ENCODE data around the gene ATP6V1G3.
"Not testable (repeated sequence)": the region's sequence is repeated elsewhere in the genome, so short reads cannot be mapped to it uniquely, and the experiment has no call there.

ATP6V1G3 gene

DNA sequence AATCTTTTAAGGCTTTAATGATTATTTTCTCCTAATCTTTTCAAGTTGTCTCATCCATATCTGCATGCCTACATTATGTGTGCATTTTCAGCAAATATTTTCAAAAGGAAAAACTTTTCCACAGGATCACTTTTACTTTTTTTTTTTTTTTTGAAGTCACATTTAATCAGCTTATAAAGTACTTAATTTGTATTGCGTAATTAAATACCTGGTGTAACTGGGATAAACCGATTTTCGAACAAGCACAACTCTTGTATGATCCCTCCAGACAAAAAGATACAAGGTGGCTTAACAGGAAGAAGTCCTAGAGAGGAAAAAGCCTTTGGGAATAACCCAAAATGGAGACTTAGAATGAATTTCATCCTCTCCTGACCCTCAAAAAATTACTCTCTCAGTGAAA is 1.3 kb upstream of the ATP6V1G3 start:
- DNase-seq = no peak

DNA sequence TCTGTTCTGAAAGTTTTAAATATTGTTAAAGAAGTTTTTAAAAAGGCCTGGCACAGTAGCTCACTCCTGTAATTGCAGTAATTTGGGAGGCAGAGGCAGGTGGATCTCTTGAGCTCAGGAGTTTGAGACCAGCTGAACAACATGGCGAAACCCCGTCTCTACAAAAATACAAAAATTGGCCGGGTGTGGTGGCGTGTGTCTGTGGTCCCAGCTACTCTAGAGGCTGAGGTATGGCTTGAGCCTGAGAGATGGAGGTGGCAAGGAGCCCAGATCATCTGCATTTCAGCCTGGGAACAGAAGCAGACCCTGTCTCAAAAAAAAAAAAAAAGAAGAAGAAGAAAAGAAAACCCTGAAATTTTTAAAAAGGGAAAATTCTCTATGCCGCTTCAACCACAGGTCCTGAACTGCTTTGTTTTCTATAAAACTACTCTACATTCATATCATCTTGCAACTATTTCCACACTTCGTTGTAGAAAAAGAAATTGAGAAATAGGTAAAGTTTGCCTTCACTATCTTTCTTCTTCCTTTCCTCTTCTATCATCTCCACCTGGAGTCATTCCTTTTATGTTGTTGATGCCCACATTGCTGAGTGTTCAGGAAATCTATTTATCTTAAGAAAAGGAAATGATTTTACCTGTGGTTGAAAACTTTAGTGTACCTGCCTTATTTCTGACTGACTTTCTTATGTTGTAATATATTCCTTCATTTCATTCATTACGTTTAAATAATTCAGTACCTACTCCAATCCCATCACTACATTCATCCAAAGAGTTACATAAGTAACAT is 1.7 kb downstream of the ATP6V1G3 start:
- DNase-seq = no peak

DNA sequence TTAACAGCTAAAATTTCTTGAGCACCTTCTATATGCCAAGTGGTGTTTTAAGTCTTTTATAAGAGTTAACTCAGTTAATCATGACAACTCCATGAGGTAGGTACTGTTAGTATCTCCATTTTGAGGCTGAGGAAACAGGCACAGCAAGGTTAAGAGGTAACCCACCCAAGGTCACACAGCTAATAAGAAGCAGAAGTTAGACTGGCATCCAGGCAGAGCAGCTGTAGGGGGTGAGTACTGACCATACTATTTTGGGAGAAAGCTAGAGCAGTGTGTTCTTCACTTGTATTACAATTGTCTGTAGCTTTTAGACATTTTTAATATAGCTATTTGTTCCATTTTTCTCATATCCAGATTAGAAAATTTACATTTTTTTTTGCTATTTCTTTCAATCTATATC is 4.8 kb downstream of the ATP6V1G3 start:
- no peak for DNase-seq

DNA sequence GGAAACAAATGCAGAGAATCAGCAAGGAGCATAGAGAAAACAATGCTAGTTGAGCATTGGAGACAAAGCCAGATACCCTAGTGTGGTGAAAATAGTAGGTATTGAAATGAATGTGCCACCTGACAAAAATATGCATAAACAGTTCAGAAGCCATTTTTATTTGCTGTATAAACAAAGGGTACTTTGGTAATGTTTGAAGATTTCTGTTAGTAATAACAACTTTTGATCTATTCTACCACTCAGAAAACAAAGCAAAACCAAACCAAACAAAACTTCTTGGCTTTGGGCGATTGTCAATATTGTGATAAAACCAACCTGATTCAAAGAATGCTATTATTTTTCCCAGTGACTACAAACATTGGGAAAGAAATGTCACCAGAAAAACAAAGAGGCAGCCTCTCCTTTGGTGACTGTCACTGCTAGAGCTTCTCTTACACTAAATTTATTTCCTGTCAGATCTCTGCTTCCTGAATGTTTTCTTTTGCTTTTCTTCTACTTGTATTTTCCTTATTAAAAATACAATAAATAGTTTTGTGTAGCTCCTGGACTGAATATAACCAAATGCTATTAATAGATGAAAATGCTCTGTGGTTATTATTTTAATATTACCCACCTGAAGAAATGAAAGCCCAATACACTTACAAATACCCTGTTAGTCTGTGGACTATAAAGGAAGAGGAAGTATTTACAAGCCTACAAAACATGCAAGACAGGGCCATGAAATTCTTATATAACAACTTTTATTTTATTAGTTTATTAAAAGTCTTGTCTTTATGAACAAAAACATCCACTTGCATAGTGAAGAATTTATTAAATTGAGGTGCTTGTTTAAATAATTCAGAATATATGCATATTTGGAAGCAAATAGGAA is 5.7 kb downstream of the ATP6V1G3 start:
- DNase-seq = no peak

DNA sequence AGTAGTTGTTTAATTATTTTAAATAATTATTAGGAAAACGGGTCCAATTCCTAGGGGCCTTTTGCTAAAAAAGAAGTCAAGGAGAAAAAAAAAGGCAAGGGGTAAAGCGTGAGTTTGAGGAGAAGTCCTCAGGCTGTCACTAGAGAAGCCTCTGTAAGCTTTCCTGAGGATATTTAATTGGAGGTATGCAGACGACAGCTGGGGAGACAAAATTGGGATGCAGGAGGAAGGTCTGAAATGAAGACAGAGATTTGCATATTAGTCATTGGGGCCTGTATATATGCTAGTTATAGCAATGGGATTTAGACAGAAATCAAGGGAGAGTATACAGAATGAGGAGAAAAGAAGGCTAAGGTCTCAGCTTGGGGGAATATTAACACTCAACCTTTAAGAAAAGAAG is 8.6 kb downstream of the ATP6V1G3 start:
- DNase-seq = no peak

DNA sequence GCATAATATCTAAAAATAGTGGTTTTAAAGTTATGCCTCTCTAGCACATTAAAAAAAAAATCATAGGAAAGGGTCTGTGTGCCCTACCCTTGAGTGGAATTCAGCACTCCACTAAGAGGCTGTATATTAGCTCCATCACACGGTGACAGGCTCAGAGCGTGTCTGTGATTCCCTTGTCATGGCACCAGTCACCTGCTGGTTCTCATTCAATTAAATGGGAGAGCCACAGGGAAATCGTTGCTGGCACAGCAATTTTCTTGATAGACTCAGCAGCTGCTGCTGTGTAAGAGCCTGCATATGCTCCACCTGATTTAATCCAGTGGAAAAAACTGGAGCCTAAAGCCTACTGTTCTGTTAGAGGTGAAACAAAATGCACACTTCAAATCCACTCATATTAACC is 9.5 kb downstream of the ATP6V1G3 start:
- DNase-seq = no peak

DNA sequence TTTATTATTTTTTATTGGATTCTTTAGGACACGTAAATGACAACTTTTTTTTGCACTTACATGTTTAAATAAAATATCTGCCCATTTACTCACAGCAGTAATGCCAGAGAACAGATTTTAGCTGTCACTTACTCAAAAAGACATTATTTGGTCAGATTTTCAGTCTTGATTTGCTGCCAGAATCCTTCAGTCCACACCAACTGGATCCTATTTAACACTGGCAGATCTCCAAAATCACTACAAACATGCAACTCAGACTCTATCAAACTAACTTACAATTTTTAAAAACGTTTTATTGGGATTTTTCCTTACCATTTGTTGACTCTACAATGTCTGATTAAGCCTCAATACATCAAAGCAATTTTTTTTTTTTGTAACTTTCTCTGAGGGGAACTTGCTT is 11.1 kb downstream of the ATP6V1G3 start:
- no peak for DNase-seq

DNA sequence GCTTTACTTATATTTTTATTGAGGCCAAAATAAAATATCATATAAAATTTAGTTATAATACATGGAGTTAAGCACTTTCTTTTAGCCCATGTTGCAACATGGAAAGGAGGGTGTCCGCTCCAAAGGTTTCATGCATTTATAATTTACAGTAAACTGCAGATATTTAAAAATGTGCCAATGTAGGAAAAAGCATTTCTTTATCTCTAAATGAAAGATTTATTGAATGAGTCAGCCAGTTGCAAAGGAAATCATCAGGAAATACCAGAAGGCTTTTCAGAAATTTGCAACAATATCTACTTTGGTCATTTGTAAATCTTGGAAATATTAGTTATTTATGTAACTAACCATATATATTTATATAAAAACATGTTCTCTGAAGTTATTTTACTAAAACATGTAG is 12.1 kb downstream of the ATP6V1G3 start:
- DNase-seq = no peak

DNA sequence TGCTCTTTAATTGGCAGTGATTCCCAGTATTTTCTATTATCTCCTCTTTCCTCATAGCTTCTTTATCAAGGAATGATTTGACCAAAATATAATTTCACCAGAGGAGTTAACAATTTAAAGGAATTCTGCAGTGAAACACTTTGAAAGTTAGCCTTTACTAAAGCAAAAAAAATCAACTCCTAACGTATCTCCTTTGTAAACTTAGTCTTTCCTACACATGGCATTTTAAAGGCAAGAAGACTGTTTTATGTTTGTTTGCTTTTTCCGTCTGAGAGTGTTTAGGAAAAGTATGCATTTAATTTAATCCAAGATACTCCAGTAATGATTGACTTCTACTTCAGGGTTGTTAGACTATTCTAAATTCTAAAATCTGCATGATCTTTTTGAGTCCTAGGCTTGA is 15.9 kb downstream of the ATP6V1G3 start:
- DNase-seq = no peak

DNA sequence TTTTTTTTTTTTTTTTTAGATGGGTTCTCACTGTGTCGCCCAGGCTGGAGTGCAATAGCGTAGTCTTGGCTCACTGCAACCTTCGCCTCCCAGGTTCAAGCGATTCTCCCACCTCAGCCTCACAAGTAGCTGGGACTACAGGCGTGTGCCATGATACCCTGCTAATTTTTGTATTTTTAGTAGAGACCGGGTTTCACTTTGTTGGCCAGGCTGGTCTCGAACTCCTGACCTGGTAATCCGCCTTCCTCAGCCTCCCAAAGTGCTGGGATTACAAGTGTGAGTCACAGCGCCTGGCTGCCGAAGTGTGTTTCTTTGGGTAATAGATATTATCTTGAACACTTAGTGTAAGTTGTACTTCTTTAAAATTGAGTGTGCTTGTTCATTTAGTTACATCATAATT is 16.4 kb downstream of the ATP6V1G3 start:
- not testable (repeated sequence) for DNase-seq

DNA sequence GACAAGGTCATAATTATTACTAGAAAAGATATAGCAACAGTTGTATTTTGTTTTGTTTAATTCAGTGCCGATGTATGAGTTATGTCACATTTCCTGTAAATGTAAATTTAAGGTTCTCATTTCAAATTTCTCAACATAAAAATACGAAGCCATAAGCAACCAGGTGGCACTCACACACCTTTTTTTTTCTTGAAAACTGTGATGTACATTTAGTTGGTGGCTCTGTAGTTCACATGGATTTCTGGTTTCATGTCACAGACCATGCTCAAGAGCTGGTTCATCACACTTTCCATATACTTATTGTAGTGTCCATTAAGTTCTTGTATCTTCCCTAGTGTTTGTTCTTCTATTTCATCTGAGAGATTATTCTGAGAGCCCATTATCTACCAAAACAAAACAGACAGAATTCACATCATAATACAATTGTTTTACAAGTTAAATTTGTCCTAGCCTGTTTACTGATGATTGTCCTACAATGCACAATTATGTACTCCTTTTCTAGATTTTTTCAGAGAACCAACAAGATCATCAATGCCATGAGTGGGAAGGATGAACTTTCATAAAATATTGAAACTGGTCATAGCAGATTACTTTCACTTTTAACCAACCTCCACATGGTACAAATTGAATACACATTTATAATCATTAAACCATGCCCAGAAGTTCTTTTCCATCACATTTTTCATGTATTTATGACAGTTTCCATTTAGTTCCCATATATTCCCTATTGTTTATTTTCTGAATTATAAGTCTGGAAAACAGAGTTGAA is 17.1 kb downstream of the ATP6V1G3 start:
- DNase-seq = peak; percentile 19

DNA sequence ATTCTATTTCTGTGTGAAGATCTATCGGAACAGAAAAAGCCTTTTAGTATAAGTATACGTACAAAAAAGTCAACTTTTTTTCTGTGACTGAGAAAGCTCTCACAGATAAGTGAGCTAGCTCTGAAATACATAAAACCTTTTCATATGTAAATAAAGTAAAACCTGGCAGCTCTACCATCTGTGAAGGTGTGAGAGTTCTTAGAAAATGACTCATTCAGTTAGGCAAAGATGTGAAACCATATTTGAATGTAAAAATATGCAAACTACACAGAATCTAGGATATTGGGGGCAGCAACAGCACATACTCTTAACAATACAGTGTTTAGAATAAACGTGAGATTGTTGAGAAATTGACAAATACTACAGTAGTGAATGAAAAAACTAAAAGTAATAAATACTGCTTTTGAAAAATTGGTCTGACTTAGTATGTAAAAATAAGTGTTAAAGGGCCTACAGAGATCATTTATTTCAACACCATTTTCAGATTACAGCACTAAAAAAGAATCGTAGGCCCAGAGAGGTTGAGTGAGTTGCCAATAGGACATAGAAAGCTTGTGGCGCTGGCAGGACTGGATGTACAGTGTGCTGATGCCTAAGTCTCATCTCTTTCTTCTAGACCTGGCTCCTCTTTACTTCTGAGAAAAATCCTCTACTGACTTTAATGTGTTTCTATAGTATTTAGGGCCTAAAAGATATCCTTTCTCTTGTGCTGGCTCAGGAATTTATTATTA is 19.8 kb downstream of the ATP6V1G3 start:
- no peak for DNase-seq

DNA sequence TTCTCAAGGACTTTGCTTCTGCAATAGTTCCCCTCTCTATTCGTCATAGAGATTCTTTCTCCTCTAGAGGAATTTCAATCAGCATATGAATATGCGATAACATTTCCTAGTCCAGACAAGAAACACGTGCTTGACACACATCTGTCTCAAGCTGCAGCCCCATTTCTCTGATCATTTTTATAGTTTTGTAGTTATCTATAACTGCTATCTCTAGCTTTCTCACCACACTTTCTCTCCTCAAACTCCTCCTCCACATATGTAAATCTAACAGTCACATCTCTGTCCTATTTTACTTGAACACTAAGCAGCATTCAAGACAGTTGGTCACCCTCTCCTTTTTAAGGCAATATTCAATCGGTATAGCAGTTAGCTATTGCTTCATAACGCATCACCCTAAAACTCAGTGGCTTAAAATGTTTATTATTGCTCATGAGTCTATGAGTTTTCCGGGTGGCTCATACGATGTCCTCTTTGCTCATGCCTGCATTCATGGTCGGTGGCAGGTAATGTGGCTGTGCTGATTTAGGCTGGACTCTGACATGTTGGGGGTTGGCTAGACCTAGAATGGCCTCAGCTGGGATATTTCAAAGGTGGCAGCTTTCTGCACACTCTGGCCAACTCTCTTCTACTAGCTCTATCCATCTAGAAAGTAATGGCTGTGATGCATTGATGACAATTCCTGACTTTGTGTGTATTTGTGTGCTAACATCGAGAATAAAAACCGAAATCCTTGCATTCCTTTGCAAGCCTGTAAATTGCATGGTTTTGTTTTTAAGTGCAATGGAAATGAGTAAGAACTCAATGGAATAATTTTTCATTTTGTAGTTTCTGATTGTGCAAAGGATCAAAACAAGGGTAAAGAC is 20.6 kb downstream of the ATP6V1G3 start:
- no peak for DNase-seq

DNA sequence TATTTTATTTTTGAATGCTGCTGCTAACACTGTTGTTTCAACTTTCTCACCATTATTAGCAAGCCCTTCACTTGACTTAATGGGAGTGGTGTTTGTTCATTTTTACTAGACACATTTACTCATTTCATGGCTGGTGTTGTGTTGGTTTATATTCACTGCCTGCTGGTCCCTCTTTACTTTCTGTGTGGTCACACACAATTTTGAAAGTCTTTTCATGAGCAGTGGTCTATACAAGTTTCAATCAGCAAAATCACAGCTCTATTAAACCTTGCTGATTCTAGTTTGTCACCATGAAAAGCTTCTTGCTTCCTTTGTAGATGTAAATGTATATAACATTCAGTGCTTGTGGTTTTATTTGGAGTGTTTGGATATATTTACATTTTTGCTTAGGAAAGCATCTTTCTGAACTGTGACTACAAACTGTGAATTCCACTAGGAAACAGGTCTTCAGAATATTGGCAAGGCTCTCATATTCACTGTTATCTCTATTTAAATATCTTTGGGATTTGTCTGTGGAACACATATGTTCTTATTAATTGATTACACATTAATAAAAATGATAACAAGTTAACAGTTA is 22.8 kb downstream of the ATP6V1G3 start:
- DNase-seq = no peak

DNA sequence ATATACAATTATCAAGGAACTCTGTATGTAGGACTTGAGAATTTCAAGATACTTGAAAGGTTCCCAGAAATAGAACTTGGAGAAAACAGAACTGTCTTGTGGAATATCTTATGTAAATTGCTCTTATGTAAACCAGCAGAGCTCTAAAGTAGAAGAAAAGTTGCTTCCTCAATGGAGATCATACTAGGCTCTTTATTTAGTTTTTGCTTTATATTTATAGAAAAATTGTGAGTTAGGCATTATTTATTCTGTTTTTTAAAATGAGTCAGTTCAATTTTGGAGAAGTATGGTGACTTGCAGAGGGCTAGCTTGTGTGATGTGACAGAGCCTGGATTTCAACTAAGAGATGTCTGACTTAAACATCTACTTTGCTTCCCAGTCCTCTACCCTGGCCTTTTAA is 40.4 kb downstream of the ATP6V1G3 start:
- peak; percentile 63 for DNase-seq

DNA sequence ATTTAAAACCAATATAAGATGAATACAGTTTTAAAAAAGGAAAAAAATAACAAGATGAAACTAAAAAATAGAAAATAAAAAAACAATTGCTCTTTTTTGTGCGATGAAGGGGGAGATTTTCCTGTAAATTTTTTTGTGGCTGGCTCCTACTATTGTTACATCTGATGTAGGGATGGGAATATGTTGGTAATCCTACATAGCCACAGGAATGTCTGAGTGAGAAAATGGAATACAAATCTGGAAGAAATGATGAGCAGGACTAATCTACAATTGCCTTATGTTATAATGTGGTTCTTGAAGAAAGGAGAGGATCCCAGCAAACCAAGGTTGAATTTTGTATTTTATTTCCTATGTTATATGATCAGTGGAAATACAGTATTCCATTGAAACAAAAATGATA is 40.9 kb downstream of the ATP6V1G3 start:
- no peak for DNase-seq

DNA sequence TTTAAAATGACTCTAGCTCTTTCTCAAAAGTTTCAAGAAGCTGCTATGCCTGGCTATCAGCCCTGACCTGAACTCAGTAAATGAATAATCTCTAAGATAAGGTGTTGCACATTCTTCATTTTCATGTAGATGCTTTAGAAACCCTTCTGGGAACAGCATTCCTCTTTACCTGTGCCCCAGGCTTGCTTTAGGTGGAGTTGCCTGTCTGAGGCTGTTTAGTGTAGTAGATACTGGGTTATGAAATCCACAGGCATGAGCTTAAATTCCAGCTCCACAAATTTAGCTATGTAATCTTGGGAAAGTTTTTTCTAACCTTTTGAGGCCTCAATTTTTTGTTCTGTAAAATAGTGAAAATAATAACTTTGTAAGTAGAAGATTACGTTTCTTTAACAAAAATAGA is 41.6 kb downstream of the ATP6V1G3 start:
- DNase-seq = no peak

DNA sequence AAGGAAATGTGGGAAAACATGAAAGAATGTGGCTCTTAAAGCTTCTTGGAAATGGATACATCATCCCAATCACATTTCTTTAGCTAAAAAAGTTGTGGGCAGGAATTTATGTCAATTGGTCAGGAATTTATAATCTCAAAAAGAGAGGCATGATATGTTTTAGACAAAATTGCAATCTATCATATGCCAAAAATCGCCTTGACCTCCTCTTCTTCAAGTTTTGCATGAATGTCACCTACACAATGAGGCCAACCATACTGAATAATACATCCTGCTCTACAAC is 42.4 kb downstream of the ATP6V1G3 start:
- DNase-seq = no peak

DNA sequence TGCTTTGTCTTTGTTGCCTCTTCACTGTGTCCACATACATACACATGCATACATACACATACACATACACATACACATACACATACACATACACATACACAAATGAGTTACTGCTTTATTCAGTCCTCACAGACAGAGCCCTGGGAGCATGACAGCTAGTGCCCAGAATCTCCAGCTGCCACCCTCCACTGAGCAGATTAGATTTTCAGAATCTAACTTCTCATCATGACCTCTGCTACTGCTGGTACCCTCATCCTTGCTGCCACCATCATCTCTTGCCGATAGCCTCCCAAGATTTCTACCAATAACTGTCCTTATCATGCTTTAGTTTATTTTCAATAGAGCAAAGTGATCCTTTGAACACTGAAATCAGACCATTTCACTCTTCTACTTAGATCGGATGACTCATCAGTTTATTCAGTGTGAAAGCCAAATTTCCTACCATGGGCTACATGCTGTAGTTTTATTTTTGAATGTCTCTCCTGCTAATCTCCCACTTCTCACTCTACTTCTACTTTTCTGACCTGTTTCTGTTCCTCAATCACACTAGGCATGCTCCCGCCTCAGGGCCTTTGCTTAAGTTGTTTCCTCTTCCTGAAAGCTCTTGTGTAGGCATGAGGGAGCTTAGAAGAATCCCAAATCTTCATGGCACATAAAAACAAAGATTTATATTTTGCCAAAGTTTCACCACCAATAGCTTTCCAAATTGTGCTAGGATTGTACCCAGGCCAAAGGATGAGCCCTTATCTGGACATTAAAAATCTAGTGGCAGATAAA is 43.0 kb downstream of the ATP6V1G3 start:
- DNase-seq = peak; percentile 89

DNA sequence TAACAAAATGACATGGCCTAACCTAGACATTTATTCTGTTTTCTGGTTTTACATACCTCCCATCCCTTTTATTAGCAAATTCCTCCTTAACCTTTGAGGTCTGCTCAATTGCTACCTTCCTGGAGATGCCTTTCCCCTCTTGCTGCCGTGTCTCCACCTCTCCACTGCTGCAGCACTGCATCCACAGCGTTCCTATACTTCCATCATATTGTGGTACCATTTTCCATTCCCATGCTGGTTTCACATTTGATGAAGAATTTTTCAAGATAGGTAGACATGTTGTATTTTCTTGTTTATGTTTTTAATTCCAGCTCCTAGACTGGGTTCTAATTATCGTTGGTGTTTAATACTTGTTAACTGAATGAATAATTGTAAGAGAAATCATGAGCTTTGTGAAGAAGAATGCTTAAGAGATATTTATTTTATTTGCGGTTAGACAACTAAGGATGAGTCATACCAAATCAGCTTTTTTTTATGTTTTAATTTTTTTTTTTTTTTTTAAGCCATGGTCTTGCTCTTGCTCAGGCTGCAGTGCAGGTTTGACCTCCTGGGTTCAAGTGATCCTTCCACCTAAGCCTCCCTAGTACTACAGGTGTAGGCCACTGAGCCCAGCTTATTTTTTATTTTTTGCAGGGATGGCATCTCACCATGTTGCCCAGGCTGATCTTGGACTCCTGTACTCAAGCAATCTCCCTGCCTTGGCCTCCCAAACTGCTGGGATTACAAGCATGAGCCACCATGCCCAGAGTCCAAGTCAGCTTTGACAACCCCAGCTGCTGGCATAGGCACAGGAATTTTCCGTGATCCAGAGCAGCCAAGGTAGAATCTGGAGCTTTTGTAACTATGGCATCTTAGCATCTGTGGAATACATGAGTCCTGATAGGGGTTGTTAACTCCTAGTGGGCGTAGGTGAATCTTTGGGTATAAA is 44.0 kb downstream of the ATP6V1G3 start:
- no peak for DNase-seq
